Measurements from ENCODE around the gene TAF3. TPM values are rescaled to one million over a fixed set of nuclear protein-coding genes. Genes with fewer than 3 reads are reported as not detected.

Gene TAF3
- total RNA-seq, 1 donor from 2014 or later: 11.8 TPM

DNA sequence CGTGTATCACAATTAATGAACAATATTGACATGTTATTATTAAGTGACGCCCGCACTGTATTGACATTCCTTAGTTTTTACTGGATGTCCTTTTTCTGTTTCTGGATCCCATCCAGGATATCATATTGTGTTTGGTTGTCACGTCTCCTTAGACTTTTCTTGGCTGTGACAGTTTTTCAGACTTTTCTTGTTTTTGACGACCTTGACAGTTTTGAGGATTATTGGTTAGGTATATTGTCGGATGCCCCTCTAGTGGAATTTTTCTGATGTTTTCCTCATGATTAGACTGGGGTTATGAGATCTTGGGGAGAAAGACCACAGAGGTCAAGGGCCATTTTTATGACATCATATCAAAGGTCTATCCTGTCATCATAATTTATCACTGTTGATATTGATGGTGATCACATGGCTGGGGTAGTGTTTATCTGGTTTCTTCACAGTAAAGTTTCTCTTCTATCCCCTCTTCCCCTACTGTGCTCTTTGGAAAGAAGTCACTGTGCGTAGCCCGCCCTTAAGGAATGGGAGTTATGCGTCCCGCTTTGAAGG lies 11.1 kb downstream of the TAF3 start:
- no peak for DNase-seq (ENCODE audit: low read depth, low spot score)
- no peaks in the 10 kb centered on the region for H3K27me3 Mint-ChIP-seq (ENCODE audit: low read depth)
- H3K4me1 Mint-ChIP-seq: no peaks in the 10 kb centered on the region
- no peak overlapping the region for H3K4me3 Mint-ChIP-seq
- no peaks in the 10 kb centered on the region for H3K9me3 Mint-ChIP-seq
- H3K36me3 Mint-ChIP-seq (ENCODE audit: low read depth): peaks cover 13% of the 10 kb centered on the region
- no peak overlapping the region for H3K27ac Mint-ChIP-seq (ENCODE audit: unreplicated experiment)
- TF ChIP-seq, protein P1, sequence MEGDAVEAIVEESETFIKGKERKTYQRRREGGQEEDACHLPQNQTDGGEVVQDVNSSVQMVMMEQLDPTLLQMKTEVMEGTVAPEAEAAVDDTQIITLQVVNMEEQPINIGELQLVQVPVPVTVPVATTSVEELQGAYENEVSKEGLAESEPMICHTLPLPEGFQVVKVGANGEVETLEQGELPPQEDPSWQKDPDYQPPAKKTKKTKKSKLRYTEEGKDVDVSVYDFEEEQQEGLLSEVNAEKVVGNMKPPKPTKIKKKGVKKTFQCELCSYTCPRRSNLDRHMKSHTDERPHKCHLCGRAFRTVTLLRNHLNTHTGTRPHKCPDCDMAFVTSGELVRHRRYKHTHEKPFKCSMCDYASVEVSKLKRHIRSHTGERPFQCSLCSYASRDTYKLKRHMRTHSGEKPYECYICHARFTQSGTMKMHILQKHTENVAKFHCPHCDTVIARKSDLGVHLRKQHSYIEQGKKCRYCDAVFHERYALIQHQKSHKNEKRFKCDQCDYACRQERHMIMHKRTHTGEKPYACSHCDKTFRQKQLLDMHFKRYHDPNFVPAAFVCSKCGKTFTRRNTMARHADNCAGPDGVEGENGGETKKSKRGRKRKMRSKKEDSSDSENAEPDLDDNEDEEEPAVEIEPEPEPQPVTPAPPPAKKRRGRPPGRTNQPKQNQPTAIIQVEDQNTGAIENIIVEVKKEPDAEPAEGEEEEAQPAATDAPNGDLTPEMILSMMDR (conservative IDR thresholded peaks at IDR 0.05): no peak

DNA sequence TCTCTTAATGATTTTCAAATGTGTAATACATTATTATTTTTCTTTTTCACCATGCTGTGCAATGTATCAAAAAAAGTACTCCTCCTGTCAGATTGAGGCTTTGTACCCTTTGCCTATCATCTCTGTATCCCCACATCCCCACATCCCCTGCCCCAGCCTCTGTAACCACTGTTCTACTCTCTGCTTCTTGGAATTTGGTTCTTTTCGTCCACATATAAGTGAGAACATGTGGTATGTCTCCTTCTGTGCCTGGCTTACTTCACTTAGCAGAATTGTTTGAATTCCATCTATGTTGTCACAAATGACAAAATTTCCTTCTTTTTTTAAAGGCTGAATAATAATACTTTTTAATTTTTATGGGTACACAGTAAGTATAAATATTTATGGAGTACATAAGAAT lies 13.8 kb downstream of the TAF3 start:
- Mint-ChIP-seq H3K36me3 (ENCODE audit: low read depth) (peaks cover 8% of the 10 kb centered on the region), H3K4me3 (no peak overlapping the region)

DNA sequence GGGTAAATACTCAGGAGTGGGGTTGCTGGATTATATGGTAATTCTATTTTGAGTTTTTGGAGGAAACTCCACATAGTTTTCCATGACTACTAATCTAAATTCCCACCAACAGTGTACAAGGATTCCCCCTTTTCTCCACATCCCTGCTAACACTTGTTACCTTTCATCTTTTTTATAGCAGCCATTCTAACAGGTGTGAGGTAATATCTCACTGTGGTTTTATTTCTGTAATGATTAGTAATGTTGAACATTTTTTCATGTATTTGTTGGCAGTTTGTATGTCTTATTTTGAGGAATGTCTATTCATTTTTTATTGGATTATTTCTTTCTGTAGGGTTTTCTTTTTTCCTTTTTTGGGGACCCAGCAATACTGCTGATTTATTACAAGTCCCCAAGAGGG lies 14.9 kb downstream of the TAF3 start:
- H3K27ac Mint-ChIP-seq (ENCODE audit: unreplicated experiment): no peak overlapping the region
- H3K36me3 Mint-ChIP-seq (ENCODE audit: low read depth): peaks cover 5% of the 10 kb centered on the region
- no peak for DNase-seq (ENCODE audit: low read depth, low spot score)
- no peaks in the 10 kb centered on the region for H3K4me1 Mint-ChIP-seq
- H3K9me3 Mint-ChIP-seq: no peaks in the 10 kb centered on the region
- H3K4me3 Mint-ChIP-seq: no peak overlapping the region
- TF ChIP-seq, protein P1 (conservative IDR thresholded peaks at IDR 0.05): no peak
- H3K27me3 Mint-ChIP-seq (ENCODE audit: low read depth): no peaks in the 10 kb centered on the region

More for the DNA sequence above, 13.8 kb downstream of the TAF3 start:
- Mint-ChIP-seq H3K27ac (ENCODE audit: unreplicated experiment) (no peak overlapping the region), H3K9me3 (no peaks in the 10 kb centered on the region), H3K4me1 (no peaks in the 10 kb centered on the region), H3K27me3 (ENCODE audit: low read depth) (no peaks in the 10 kb centered on the region)
- TF ChIP-seq, protein P1 (conservative IDR thresholded peaks at IDR 0.05): no peak
- no peak for DNase-seq (ENCODE audit: low read depth, low spot score)

DNA sequence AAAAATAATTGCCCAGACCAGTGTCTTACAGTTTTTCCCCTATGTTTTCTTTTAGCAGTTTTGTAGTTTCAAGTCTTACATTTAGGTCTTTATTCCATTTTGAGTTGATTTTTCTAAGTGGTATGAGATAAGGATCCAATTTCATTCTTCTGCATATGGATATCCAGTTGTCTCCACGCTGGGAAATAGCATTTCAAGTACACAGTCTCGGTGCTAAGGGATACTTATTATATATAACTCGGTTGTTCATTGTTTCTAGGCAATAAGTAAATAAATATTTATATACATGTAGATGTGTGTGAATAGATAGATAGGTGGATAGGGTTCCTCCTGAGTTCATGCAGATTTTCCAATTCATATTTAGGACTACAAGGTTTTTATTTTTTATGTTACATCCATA lies 16.0 kb downstream of the TAF3 start:
- H3K4me3 Mint-ChIP-seq: no peak overlapping the region
- TF ChIP-seq, protein P1 (conservative IDR thresholded peaks at IDR 0.05): no peak
- H3K36me3 Mint-ChIP-seq (ENCODE audit: low read depth): peaks cover 4% of the 10 kb centered on the region
- peaks cover 4% of the 10 kb centered on the region for H3K4me1 Mint-ChIP-seq
- DNase-seq (ENCODE audit: low read depth, low spot score): no peak
- H3K27me3 Mint-ChIP-seq (ENCODE audit: low read depth): no peaks in the 10 kb centered on the region
- H3K27ac Mint-ChIP-seq (ENCODE audit: unreplicated experiment): no peak overlapping the region
- H3K9me3 Mint-ChIP-seq: no peaks in the 10 kb centered on the region

DNA sequence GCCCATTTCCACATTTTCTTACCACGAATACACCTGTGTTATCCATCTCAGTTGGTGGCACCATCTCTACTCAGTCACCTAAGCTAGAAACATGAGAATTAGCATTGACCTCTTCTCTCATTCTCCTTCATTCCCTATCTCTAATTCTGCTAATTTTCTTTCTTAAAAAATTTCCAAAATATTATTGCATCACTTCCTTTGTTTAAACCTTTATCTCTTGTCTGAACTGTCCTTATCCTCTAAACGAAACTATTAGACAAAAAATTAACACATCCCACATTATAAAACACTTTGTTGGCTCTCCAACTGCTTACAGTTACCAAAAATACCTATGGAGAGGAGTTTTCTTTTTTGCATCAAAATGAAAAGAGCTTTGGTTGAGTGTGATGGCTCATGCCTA lies 18.3 kb downstream of the TAF3 start:
- no peaks in the 10 kb centered on the region for H3K9me3 Mint-ChIP-seq
- peaks cover 2% of the 10 kb centered on the region for H3K36me3 Mint-ChIP-seq (ENCODE audit: low read depth)
- no peak for DNase-seq (ENCODE audit: low read depth, low spot score)
- H3K4me1 Mint-ChIP-seq: peaks cover 10% of the 10 kb centered on the region
- TF ChIP-seq, protein P1 (conservative IDR thresholded peaks at IDR 0.05): no peak
- H3K27ac Mint-ChIP-seq (ENCODE audit: unreplicated experiment): no peak overlapping the region
- H3K27me3 Mint-ChIP-seq (ENCODE audit: low read depth): no peaks in the 10 kb centered on the region
- H3K4me3 Mint-ChIP-seq: no peak overlapping the region
